GM12873 (cell line): ENCODE results near the gene CCSER1.

Experiments used
- TF ChIP-seq, protein P1 (sequence below): IDR thresholded peaks from 2 replicates; pipeline ENCODE4 v1.5.1; 2012; ENCODE audit warnings: low read depth, mild to moderate bottlenecking, moderate library complexity, low read length, control low read depth; ENCODE audit not compliant: insufficient read depth; ENCODE audit errors: missing control alignments

The CCSER1 gene

DNA sequence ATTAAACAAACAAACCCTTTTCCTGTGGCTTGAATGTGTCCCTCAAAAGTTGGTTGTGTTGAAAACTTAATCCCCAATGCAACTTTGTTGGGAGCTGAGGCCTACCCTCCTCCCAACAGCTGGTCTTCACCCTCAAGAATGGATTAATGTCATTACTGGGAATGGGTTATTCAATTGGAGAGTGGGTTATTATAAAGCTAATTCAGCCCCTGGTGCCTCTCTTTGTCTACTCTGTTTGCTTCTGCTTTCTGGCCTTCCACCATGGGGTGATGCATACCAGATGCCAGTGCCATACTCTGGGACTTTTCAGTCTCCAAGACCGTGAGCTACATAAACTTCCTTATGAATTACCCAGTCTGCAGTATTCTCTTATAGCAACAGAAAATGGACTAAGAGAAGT, 706.5 kb downstream of the CCSER1 start:
- TF ChIP-seq, protein P1, sequence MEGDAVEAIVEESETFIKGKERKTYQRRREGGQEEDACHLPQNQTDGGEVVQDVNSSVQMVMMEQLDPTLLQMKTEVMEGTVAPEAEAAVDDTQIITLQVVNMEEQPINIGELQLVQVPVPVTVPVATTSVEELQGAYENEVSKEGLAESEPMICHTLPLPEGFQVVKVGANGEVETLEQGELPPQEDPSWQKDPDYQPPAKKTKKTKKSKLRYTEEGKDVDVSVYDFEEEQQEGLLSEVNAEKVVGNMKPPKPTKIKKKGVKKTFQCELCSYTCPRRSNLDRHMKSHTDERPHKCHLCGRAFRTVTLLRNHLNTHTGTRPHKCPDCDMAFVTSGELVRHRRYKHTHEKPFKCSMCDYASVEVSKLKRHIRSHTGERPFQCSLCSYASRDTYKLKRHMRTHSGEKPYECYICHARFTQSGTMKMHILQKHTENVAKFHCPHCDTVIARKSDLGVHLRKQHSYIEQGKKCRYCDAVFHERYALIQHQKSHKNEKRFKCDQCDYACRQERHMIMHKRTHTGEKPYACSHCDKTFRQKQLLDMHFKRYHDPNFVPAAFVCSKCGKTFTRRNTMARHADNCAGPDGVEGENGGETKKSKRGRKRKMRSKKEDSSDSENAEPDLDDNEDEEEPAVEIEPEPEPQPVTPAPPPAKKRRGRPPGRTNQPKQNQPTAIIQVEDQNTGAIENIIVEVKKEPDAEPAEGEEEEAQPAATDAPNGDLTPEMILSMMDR = no peak

- TF ChIP-seq, protein P1 = no peak
Observed at GRCh38 chr4:90837241-90837640, 710.0 kb downstream of the CCSER1 start.

DNA sequence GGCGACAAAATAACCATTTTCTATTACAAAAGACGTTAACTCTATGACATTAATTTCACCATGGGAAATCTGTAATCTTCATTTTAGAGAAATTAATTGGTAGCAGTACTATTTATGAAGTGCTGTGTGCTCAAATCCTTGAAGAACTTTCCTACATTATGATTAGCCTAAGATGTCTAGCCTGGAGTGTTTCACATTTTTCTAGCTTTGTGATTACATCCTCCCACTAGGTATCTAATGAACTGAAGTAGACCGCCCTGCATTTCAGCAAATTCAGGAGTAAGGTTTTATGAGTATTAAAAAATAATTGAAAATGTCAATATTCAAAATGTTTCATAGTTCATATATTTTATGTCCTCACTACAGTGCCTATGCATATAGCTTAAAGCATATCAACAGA, 713.1 kb downstream of the CCSER1 start:
- TF ChIP-seq, protein P1 = no peak

- TF ChIP-seq, protein P1 = no peak
Observed at GRCh38 chr4:90840828-90841227, 713.6 kb downstream of the CCSER1 start.

- TF ChIP-seq, protein P1 = no peak
Observed at GRCh38 chr4:90841676-90842075, 714.5 kb downstream of the CCSER1 start.

DNA sequence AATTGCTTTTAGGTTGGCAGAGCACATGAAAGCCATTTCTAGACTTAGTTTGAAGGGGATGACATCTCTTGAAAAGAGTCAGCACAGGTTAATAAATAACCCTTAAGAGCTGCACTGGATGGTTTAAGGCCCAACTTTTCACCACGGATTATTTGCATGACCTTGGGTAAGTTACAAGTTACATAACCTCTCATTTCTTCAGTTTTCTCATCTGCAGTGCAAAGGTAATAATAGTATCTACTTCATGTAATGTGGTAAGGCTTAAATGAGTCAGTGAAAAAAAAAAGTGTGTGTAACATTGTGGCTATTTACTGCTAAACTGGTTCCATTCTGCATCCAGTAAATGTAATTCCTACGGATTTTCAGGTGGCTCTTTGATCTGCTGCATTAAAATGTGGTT, 715.8 kb downstream of the CCSER1 start:
- TF ChIP-seq, protein P1 = no peak

DNA sequence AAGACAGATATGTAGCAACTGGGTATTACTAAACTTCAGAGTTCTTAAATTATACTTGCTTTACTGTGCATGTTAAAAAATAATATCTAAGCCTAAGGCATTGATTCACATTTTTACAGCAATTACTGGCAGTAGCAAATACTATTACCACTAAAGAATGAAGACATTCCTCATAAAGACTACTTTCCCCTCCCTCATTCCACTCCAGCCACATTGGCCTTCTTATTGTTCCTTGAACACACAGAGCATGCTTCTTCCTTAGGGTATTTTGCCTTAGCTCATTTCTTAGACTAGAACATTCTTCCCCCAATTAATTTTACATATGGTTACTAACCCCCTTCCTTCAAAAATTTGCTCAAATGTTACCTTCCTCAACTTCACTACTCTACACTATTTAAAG, 717.0 kb downstream of the CCSER1 start:
- TF ChIP-seq, protein P1 = no peak
